UCSD-AML1 (cell line): Measurements from ENCODE around the gene MRTFB.
"Not testable (repeated sequence)": the region's sequence is repeated elsewhere in the genome, so short reads cannot be mapped to it uniquely, and the experiment has no call there.

ENCODE experiments used
- DNase-seq: peaks from one replicate; lab custom pipeline; 2025; ENCODE audit not compliant: unreplicated experiment; lab: John Stamatoyannopoulos, UW

MRTFB gene

GRCh38 chr16:14182999-14183398 is 111.9 kb downstream of the MRTFB start:
- DNase-seq, result no peak

- DNase-seq, result not testable (repeated sequence)
These were observed 112.8 kb downstream of the MRTFB start for GRCh38 chr16:14183962-14184361.

DNA sequence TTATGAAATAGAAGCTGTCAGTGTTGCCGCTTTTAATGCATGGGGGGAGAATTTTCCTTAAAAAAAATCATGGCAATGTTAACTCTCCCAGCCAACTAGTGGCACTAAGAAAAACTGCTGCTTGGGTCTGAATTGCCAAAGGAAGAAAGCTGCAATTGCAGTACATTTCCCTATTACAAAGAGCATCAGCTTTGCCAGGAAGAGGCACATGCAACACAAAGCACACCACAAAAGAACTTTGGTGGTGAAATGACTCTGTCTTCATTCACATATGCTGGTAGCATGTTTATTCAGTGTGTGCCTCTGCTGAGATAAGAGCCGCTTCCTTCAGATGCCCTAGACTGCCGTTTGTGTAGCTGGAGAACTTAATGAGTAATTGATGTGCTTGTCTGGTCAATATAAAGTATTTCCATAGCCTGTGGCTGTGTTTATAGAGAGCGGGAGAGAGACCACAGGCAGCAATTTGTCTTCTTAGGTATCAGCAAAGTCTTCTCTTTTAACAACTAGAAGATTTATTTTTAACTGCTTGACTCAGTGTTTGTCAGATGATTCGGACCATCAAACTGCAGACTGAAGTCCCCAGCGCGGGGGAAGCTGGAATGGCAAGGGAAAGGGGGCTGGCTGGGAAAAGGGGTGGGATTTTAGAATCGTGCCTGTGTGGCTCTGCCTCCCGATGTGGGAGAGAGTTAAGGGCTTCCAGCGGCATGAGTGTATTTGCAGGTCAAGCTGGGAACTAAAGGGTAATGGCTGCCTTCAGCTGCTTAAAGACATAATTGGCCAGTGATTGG is 115.1 kb downstream of the MRTFB start:
- no peak for DNase-seq

DNA sequence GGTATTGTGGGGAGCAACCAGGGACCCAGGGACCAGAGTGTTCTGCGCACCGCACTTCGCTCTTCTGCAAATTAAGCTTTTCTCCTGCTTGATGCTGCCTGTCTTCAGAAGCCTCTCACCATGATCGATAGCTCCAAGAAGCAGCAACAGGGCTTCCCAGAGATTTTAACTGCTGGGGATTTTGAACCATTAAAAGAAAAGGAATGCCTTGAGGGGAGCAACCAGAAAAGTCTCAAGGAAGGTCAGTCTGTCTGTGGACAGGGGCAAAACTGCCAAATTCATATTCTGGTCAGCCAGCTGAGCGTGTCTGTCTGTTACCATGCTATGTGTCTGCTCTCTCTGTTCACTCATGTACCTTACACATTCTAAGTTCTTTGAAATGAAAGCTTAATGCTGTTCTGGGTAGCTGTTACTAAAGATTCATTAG is 115.7 kb downstream of the MRTFB start:
- DNase-seq, result no peak

GRCh38 chr16:14187517-14188338 is 116.6 kb downstream of the MRTFB start:
- no peak for DNase-seq

DNA sequence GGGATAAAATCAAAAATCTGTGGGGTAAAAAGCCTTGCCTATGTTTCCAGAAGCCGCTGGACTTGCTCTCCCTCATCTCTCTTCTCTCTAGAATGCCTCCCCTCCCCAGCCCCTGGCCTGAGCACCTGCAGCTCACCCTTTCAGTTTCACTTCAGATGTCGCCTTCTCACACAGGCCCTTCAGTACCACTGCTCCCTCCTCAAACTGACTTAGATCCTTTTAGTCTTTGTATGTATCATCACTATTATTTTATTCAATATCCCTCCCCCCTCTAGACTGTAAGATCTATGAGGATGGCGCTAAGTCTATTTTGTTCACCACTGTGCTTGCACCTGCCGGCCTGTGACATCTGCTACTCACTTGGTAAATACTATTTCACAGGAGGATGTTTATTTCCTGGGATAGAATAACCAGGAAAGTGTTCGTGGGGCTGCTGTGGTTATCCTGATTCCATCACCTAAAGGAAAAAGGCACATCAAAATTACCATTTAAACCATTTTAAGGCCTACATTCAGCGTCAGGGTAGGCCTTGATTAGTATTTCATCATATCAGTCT is 122.3 kb downstream of the MRTFB start:
- no peak for DNase-seq

DNA sequence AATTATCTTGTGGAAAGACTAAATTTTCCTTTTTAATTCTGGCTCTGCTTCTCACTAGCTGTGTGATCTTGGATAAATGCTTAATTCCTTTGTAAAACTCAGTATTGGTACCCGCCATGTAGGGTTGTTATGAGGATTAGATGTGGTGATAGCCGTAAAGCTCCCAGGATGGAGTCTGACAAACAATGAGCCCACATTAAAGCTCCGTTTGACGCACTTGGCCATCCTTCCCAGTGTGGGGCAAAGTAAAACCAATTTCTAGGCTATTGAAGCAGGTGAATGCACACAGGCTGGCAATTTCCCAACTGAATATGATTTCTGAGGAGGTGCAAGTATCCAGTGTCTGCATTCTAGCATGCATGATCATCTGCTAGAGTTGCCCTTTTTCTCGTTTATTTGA is 123.6 kb downstream of the MRTFB start:
- DNase-seq, result no peak

DNA sequence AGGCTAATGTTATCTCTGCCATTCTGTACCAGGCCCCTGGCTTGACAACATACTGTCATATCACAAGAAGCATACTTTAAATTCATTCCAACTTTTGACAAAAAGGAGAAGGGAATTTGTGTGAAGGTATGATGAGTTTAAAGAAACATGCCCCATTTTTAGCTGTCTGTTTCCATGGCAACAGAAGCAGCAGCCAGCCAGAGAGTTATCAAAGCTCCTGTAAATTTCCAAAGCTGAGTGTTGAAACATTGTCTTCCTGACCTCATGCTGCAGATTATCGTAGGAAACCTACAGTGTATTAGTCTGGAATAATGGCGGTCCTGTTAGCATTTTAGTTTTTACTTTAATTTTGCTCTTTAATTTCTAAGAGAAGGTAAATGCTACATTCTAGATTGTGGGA is 124.9 kb downstream of the MRTFB start:
- DNase-seq, result no peak

GRCh38 chr16:14196539-14196938 is 125.4 kb downstream of the MRTFB start:
- no peak for DNase-seq

- DNase-seq, result no peak
These were observed 126.9 kb downstream of the MRTFB start for GRCh38 chr16:14198012-14198411.

GRCh38 chr16:14198572-14198971 is 127.5 kb downstream of the MRTFB start:
- DNase-seq, result no peak

DNA sequence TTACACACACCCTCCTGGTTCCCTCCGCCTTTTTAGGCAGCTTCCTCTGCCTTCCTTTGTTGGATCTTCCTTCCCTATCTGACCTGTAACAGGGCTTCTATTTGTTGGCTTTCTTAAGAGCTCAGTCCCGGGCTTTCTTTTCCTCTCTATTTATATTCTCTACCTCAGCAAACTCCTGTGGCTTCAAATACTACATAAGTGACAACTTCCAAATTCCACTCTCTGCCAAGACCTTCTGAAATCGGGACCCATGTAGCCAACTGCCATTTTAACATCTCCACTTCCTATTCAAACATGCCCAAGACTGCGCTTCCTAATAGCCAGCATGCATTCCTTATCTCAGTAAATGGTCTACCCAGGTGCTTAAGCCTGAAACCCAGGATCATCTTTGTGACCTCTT is 128.1 kb downstream of the MRTFB start:
- DNase-seq, result no peak

DNA sequence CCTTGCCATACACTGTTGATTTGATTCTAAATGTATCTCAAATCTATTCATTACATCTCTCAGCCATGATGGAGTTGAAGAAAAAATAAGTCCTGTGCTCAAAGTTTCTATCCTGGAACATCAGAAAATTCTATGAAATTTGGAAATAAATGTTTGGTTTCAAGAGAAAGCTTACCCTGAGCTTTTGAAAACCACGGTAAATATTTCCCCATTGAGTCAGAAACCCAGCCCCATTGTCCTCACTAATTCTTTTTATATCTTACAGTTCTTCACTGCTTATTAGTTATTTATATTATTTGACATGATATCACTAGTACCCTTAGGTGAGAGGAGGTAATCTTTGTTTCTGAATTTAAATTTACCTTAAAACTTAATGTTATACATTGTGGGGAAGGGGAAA is 128.5 kb downstream of the MRTFB start:
- DNase-seq, result no peak

DNA sequence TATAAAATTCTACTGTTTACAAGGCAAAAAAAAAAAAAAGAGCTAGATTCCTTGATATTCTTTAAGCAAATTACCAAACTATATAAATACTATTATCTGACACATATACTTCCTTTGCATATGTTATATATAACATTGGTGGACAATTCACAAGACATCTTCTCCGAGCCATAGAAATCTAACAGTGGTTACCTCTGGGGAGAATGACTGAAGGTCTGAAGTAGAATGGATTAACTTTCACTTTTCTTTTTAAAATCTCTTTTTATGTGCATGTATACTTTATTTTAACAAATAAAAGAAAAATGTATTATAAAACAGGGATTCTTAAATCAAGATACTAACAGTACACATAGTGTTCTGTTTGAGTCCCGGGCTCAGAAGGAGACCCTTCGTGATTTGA is 131.0 kb downstream of the MRTFB start:
- no peak for DNase-seq

- no peak for DNase-seq
These were observed 131.6 kb downstream of the MRTFB start for GRCh38 chr16:14202697-14203096.

DNA sequence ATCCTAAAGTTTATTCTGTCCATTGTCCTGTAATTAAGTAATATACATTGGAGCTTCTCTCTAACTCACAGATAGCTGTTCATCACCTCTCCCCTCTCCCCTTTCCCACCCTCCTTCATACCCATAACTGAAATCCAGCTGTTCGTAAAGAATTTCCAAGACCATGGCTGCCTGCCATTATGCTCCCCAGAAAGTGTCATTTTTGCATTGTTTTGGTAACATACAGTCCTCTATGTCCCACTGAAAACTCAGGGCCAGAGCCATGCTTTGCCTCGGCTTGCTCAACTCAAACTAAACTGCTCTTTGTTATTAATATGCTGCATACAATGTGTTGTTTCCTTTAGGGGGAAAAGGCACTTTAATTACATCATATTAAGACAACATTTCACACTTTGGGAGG is 132.0 kb downstream of the MRTFB start:
- DNase-seq, result no peak

- no peak for DNase-seq
These were observed 134.5 kb downstream of the MRTFB start for GRCh38 chr16:14205666-14206065.

DNA sequence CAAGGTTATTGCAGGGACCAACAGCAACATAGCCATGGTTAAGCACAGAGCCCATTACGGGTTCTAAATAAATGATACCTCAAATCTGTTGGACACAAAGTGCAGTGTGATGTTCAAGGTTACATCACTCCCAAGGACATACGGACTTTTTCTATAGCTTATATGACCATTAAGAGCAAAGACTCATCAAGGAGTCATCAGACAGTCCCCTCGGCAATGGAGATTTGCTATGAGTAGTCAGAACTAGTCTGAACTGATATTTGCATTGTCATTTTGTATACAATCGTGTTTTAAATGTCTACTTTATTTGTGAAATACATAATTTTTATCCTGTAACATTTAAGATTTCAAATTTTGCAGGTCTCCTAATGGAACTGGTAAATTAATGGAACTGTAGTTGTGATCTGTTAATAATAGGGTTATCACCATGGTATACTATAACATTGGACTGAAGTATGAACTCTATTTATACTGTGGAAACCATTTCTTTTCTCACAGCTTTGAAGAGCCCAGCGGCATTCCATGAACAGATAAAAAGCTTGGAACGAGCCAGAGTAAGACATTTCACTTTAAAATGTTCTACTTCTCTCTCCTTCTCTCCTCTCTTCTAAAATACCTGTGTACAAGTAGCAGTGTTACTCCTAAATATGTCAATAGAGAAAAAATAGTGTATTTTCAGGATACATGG is 140.9 kb downstream of the MRTFB start:
- DNase-seq, result no peak

DNA sequence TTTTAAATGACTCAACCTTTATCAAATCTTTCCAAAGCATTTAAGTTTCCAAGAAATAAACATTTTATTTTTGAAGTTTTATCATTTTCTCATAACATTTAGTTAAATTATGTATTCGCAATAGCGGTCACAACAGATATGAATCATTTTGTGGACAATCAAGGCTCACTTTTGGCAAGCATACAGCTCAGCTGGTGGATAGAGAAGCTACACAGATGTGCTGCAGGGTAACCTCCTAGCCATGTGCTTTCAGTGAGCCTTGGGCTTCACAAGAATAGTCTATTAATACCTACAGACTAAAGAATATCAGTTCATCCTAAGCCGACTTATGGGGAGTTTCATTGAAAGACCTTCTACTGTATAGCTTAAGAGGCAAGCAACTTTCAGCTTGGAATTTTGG is 144.8 kb downstream of the MRTFB start:
- no peak for DNase-seq

DNA sequence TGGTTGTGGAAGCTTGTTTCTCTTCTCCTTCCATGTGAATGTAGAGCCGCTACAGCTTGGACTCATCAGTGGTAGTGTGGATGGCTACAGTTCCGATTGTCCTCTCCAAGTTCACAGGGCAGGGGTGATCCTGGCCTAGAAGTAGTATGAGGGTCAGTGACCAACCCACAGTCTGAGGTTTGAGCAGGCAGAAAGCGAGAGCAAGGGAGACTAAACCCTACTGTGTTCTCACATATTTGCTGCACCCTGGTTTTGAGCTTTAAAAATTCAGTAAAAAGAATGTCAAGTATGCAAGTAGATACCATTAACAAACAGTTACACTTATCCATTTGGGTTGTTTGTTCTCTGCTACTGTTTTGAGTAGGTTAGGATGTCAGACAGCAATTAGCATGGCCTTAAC is 148.9 kb downstream of the MRTFB start:
- no peak for DNase-seq

DNA sequence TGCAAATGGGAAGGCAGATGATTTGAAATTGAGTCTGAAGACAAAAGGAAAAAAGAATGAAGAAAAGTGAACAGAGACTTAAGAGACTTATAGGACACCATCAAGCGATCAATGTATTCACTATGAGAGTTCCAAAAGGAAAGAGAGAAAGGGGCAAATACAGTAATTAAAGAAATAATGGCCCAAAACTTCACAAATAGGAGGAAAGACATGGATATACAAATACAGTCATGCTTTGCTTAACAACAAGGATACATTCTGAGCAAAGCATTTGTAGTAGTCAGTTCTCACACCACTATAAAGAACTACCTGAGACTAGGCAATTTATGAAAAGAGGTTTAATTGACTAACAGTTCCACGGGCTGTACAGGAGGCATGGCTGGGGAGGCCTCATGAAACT is 152.5 kb downstream of the MRTFB start:
- DNase-seq, result no peak

GRCh38 chr16:14225457-14225856 is 154.3 kb downstream of the MRTFB start:
- DNase-seq, result no peak
